Transverse colon (tissue), 4 donors: Measurements from ENCODE around the gene OCA2. TPM values are rescaled to one million over a fixed set of nuclear protein-coding genes. Genes with fewer than 3 reads are reported as not detected.

Experiments used
- DNase-seq: peaks from one replicate; pipeline ENCODE4 v3.0.0-alpha.2; 2019
- H3K27ac ChIP-seq, 4 donors: fragments of 200-600 bp; sonication (generic); 2 replicates each; pipeline ENCODE4 v1.5.1; 2016 to 2018; ENCODE audit warnings: inconsistent platforms in 4 of 4
- H3K27me3 ChIP-seq: fragments of 200-600 bp; sonication (generic); 2 replicates; pipeline ENCODE4 v1.5.1; 2017; ENCODE audit warnings: inconsistent platforms
- H3K36me3 ChIP-seq, 4 donors: fragments of 200-600 bp; sonication (generic); 2 replicates each; pipeline ENCODE4 v1.5.1; 2017 to 2019; ENCODE audit warnings: inconsistent platforms in 4 of 4
- H3K4me1 ChIP-seq, 4 donors: fragments of 200-600 bp; sonication (generic); 2 replicates each; pipeline ENCODE4 v1.5.1; 2017 to 2020; ENCODE audit warnings: inconsistent platforms in 4 of 4
- H3K4me3 ChIP-seq, 4 donors: fragments of 200-600 bp; sonication (generic); 1 replicate in 1 of 4; 2 replicates in 3 of 4; pipeline versions ENCODE4 v1.5.1 to v1.6.1; 2017 to 2019; ENCODE audit warnings: inconsistent platforms in 4 of 4
- H3K9me3 ChIP-seq, 2 donors: fragments of 200-600 bp; sonication (generic); 2 replicates each; pipeline ENCODE4 v1.5.1; 2017 to 2019; ENCODE audit warnings: inconsistent platforms in 2 of 2
- CTCF ChIP-seq, 5 experiments: fragments of 200-600 bp in 3 of 5; fragments of 450-650 bp in 2 of 5; sonication (generic) in 3 of 5; IDR thresholded peaks; 1 replicate in 2 of 5; 2 replicates in 3 of 5; pipeline ENCODE4 v1.5.1; 2016 to 2017; ENCODE audit warnings: antibody characterized with exemption in 5 of 5, inconsistent platforms in 3 of 5, mild to moderate bottlenecking in 2 of 5, moderate library complexity in 1 of 5
- EP300 ChIP-seq: sonication (generic); formaldehyde crosslinking; IDR thresholded peaks from one replicate; pipeline ENCODE4 v1.6.1; 2017; ENCODE audit warnings: antibody characterized with exemption, low read depth
- POLR2A ChIP-seq: fragments of 450-650 bp; IDR thresholded peaks from one replicate; pipeline ENCODE4 v1.6.1; 2016; ENCODE audit warnings: antibody characterized with exemption, mild to moderate bottlenecking, moderate library complexity
- POLR2AphosphoS5 ChIP-seq, 3 donors: sonication (generic); formaldehyde crosslinking; IDR thresholded peaks; one replicate each; pipeline ENCODE4 v1.6.1; 2016; ENCODE audit warnings: antibody characterized with exemption in 3 of 3
- WGBS, 2 donors: methylation state at CpG; one replicate each; pipeline ENCODE4 v1.1.5; 2018; ENCODE audit warnings: low coverage in 1 of 2; 5-methylcytosine and 5-hydroxymethylcytosine counted together
- in situ Hi-C, 4 donors: fragments of 200-750 bp; cut with MboI; loops; one replicate each; pipeline versions ENCODE4 v1.15.0 to v1.15.1; 2017; ENCODE audit warnings: low sequenced_read_pairs in 3 of 4, low pct_ligation_motif_present in 1 of 4, low pct_unique_long_range_greater_than_20kb in 1 of 4
- intact Hi-C: fragments of 100-400 bp; cut with DNase I; formaldehyde crosslinking; loops from one replicate; pipeline ENCODE4 v1.15.1; 2023; ENCODE audit warnings: low total_unique reads
- total RNA-seq, 4 donors: library from RNA; depleted of rRNA; stranded (reverse); fragments of >200 nt; gene quantifications; one replicate each; pipeline ENCODE4 v1.1.0, GENCODE V29; 2016

The OCA2 gene
- total RNA-seq, 4 donors from 2014 or later: 1.4 to 1.9 TPM; not detected in 2

- peaks cover 75% of the 10 kb centered on the region for H3K27me3 ChIP-seq
- peak overlapping the region in 2 of 4 donors; percentile 37 to 56 for H3K4me3 ChIP-seq
Observed at GRCh38 chr15:28093752-28094535, 5.2 kb downstream of the OCA2 start.

DNA sequence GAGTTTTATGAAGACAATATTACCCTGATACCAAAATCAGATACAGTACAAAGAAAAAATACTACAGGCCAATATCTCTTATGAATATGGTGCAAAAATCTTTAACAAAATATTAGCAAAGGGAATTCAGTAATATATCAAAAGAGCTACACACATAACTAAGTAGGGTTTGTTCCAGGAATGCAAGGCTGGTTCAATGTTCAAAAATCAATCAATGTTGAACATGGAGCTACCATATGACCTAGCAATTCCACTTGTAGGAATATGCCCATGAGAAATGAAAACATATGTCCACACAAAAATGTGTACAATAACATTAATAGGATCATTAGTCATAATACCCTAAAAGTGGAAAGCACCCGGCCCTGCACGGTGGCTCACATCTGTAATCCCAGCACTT, 7.8 kb downstream of the OCA2 start:
- no peak overlapping the region for H3K27ac ChIP-seq
- DNase-seq: no peak
- H3K4me1 ChIP-seq: peaks cover 11 to 24% (median 23%) of the 10 kb centered on the region in 4 donors
- peaks cover 11 to 22% of the 10 kb centered on the region in 2 donors for H3K9me3 ChIP-seq
- peaks cover 49% of the 10 kb centered on the region for H3K27me3 ChIP-seq
- H3K4me3 ChIP-seq: no peak overlapping the region
- in situ Hi-C loops: no loop called here
- H3K36me3 ChIP-seq: no peaks in the 10 kb centered on the region
- TF ChIP-seq POLR2A (no peak), CTCF (IDR thresholded peaks at IDR 0.05) (no peak)
- WGBS, 2 donors: 89 to 100% methylated on average over 2 of the region's 2 CpGs
- intact Hi-C loops: no loop called here

More at GRCh38 chr15:28093752-28094535, 5.2 kb downstream of the OCA2 start:
- in situ Hi-C loops: no loop called here
- TF ChIP-seq EP300: no peak
- no peak for TF ChIP-seq POLR2AphosphoS5 (IDR thresholded peaks at IDR 0.05)
- TF ChIP-seq CTCF (IDR thresholded peaks at IDR 0.05): no peak
- TF ChIP-seq POLR2A: no peak
- Histone ChIP-seq H3K36me3 (no peaks in the 10 kb centered on the region), H3K4me1 (peaks cover 11 to 39% (median 36%) of the 10 kb centered on the region in 4 donors), H3K9me3 (peaks cover 11 to 15% of the 10 kb centered on the region in 2 donors), H3K27ac (peak overlapping the region in 3 of 4 donors; percentile 78 to 86 (median 79))
- 58 to 72% methylated on average over 6 to 20 of the region's 20 CpGs for WGBS, 2 donors
- peak; percentile 35 for DNase-seq
- intact Hi-C loops: no loop called here

- no peak overlapping the region for H3K27ac ChIP-seq
- 17% methylated on average over 2 of the region's 2 CpGs; no CpG with 5 or more reads in 1 of the 2 donors for WGBS, 2 donors
- H3K27me3 ChIP-seq: peaks cover 8% of the 10 kb centered on the region
- intact Hi-C loops: no loop called here
- peaks cover 4 to 17% of the 10 kb centered on the region in 2 donors for H3K9me3 ChIP-seq
- peak; percentile 70 for DNase-seq
- peaks cover 0 to 14% (median 8%) of the 10 kb centered on the region in 4 donors for H3K4me1 ChIP-seq
- TF ChIP-seq CTCF (IDR thresholded peaks at IDR 0.05) (peak; percentile 54 to 68 (median 64)), POLR2AphosphoS5 (IDR thresholded peaks at IDR 0.05) (no peak), POLR2A (no peak), EP300 (no peak)
- H3K36me3 ChIP-seq: no peaks in the 10 kb centered on the region
- in situ Hi-C loops: no loop called here
- H3K4me3 ChIP-seq: no peak overlapping the region
Observed at GRCh38 chr15:28086175-28086703, 12.9 kb downstream of the OCA2 start.

- Histone ChIP-seq H3K36me3 (no peaks in the 10 kb centered on the region), H3K9me3 (peaks cover 0 to 11% of the 10 kb centered on the region in 2 donors), H3K27ac (no peak overlapping the region), H3K27me3 (peaks cover 4% of the 10 kb centered on the region), H3K4me3 (no peak overlapping the region), H3K4me1 (peaks cover 0 to 14% (median 8%) of the 10 kb centered on the region in 4 donors)
- intact Hi-C loops: no loop called here
- DNase-seq: no peak
- in situ Hi-C loops: no loop called here
- TF ChIP-seq POLR2A (no peak), EP300 (no peak), CTCF (IDR thresholded peaks at IDR 0.05) (no peak), POLR2AphosphoS5 (IDR thresholded peaks at IDR 0.05) (no peak)
- 80% methylated on average over 4 of the region's 4 CpGs; no CpG with 5 or more reads in 1 of the 2 donors for WGBS, 2 donors
Observed at GRCh38 chr15:28085489-28086174, 13.5 kb downstream of the OCA2 start.
